ENCODE data around the gene HNRNPA1.

DNA sequence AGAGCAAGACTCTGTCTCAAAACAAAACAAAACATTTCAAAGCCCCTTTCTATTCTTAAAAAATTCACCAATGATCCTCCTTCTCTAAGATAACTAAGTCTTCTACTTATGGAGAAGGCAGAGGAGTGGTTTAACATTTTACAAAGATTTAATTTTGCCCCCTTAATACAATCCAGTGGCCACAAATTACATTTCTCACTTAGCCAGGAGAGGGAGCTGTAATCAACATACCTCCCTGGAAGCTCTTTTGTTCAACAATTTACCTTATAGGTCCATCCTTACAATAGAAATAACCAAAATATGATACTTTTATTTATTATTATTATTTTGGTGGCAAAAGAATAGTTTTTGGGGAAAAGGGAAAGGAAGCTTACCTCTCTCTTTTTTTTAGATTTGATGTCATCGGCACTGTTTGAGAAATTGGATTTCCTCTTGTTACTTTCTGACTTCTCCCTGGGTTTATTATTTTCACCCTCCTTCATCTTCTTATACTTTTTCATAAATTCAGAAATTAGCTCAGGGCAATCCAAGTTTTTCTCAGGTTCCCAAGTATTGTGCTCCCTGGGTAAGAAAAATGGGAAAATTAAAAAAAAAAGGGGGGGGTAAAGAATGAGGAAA is 28.8 kb upstream of the HNRNPA1 start:
- TF ChIP-seq, protein P1, sequence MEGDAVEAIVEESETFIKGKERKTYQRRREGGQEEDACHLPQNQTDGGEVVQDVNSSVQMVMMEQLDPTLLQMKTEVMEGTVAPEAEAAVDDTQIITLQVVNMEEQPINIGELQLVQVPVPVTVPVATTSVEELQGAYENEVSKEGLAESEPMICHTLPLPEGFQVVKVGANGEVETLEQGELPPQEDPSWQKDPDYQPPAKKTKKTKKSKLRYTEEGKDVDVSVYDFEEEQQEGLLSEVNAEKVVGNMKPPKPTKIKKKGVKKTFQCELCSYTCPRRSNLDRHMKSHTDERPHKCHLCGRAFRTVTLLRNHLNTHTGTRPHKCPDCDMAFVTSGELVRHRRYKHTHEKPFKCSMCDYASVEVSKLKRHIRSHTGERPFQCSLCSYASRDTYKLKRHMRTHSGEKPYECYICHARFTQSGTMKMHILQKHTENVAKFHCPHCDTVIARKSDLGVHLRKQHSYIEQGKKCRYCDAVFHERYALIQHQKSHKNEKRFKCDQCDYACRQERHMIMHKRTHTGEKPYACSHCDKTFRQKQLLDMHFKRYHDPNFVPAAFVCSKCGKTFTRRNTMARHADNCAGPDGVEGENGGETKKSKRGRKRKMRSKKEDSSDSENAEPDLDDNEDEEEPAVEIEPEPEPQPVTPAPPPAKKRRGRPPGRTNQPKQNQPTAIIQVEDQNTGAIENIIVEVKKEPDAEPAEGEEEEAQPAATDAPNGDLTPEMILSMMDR (IDR thresholded peaks at IDR 0.05; ENCODE audit: extremely low read depth in 1 of 2, insufficient read depth in 1 of 2, low read depth in 1 of 2, low read length in 2 of 2) = peak; percentile 43 to 46
- TF ChIP-seq EZH2 (IDR thresholded peaks at IDR 0.05; ENCODE audit: borderline replicate concordance, low read depth, low read length, severe bottlenecking) (no peak), POLR2AphosphoS5 (IDR thresholded peaks at IDR 0.05; ENCODE audit: insufficient read depth, low read depth, low read length) (no peak), FOS (IDR thresholded peaks at IDR 0.05; ENCODE audit: borderline replicate concordance, insufficient read depth, low read length) (no peak), POLR2A (IDR thresholded peaks at IDR 0.05; ENCODE audit: low read depth, low read length) (no peak)
- TF ChIP-seq, protein P2, sequence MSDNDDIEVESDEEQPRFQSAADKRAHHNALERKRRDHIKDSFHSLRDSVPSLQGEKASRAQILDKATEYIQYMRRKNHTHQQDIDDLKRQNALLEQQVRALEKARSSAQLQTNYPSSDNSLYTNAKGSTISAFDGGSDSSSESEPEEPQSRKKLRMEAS (IDR thresholded peaks at IDR 0.05; ENCODE audit: insufficient read depth, insufficient read length) = no peak
